ENCODE data around the gene TMPRSS13. TPM values are rescaled to one million over a fixed set of nuclear protein-coding genes. Genes with fewer than 3 reads are reported as not detected.

TMPRSS13 gene
- total RNA-seq, 1 donor from 2014 or later, result 1.5 TPM

DNA sequence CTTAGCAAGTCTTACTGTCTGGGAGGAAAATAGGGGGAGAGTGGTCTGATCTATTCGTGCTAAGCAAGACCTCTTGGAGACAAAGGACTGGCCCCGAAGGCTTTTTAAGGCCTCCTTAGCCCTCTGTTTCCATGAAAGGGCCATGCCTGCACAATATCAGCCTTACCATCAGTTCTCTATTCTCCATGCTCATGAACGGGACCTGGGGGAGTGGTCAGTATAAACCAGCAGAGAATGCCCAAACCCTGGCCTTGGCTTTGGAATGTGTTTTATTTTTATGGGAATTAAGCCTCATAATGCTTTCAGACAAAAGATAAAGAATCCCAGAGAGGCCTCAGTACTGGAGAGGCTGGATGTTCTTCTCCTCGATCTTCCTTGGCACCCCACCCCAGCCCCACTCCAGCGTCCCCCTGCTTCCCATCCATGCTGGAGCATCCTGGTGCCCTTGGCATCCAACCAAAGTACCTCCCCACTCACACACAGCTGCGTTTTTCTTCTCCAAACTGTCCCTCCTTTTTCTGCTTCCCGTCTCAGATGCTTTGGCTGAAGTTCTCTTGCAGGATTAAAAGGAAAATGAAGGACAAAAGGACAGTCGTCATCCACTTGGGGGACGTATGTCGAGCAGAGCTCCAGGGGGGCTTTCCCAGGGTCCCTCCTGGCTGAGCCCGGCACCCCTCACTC, 71.3 kb downstream of the TMPRSS13 start:
- H3K36me3 Mint-ChIP-seq (ENCODE audit: low read depth), result no peaks in the 10 kb centered on the region
- no peak overlapping the region for H3K4me3 Mint-ChIP-seq
- intact Hi-C loops (cut with micrococcal nuclease), result no loop called here
- H3K27me3 Mint-ChIP-seq, result peaks cover 9% of the 10 kb centered on the region
- no peaks in the 10 kb centered on the region for H3K9me3 Mint-ChIP-seq
- DNase-seq, result no peak
- peaks cover 4% of the 10 kb centered on the region for H3K4me1 Mint-ChIP-seq
- H3K27ac Mint-ChIP-seq, result no peak overlapping the region

DNA sequence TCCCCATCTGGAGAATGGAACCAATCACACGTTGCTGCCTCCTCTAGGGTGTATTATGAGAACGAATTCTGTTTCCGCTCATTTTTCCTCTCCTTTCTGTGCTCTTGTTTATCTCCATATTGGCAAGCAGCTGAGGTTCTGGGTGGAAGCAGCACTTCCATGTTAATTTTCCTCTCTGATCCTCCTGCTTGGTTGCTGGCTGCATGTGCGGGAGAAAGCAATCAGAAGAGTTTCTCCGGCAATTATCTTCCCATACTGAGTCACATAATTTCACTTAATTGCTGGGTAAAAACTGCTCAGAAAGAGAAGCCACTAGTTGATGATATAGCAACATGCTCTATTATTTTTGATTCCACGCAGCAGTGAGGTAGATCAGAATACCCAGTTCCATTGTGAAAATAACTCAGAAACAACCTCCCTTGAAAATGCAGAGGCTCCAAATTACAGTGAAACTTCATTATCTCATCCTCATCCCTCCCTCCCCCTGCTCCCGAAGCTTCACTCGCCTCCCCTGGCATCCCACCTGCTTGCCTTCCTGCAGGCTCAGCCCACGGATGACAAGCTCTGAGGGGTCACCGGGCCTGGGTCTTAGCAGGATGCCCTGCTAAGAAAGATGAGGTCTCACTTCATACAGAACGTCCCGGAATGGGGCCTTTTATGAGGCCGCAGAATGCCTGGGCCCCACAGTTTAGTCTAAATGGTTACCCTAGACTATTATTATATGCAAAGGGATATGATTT, 73.1 kb downstream of the TMPRSS13 start:
- H3K9me3 Mint-ChIP-seq, result peaks cover 5% of the 10 kb centered on the region
- H3K4me3 Mint-ChIP-seq, result no peak overlapping the region
- peaks cover 6% of the 10 kb centered on the region for H3K4me1 Mint-ChIP-seq
- DNase-seq, result no peak
- intact Hi-C loops (cut with micrococcal nuclease), result no loop called here
- H3K27ac Mint-ChIP-seq, result no peak overlapping the region
- H3K27me3 Mint-ChIP-seq, result peaks cover 19% of the 10 kb centered on the region
- no peaks in the 10 kb centered on the region for H3K36me3 Mint-ChIP-seq (ENCODE audit: low read depth)

DNA sequence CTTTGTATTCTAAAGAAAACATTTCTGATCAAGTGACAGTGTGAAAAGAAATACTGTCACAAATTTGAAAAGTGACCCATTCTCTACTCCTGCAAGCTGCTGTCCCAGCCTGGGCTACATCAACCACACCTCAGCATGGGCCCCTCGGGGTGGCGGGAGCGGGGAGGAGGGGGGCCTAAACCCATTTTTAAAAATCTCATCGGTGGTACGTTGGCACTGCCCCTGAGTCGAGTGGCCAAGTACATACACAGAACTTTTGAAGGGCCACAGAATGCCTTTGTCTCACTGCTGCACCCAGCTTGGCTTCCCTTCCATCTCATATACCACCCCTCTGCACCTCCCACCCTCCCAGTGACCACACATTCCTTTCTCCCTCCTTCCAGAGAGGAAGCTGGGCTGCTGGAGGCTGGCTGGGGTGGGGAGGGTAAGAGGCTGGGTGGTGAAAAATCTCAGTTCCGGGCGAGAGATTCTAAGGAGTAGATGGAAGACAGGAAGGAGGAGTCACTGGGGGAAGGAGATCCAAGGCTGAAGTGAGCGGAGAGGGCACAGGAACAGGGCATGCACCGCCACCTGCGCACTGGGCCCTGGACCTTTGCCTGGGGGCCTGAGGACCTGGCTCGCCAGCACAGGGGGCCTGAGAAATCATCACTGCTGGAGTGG, 73.9 kb downstream of the TMPRSS13 start:
- Mint-ChIP-seq H3K27me3 (peaks cover 20% of the 10 kb centered on the region), H3K9me3 (peaks cover 5% of the 10 kb centered on the region), H3K4me3 (no peak overlapping the region), H3K36me3 (ENCODE audit: low read depth) (no peaks in the 10 kb centered on the region), H3K4me1 (peaks cover 6% of the 10 kb centered on the region), H3K27ac (no peak overlapping the region)
- DNase-seq, result no peak
- intact Hi-C loops (cut with micrococcal nuclease), result no loop called here

DNA sequence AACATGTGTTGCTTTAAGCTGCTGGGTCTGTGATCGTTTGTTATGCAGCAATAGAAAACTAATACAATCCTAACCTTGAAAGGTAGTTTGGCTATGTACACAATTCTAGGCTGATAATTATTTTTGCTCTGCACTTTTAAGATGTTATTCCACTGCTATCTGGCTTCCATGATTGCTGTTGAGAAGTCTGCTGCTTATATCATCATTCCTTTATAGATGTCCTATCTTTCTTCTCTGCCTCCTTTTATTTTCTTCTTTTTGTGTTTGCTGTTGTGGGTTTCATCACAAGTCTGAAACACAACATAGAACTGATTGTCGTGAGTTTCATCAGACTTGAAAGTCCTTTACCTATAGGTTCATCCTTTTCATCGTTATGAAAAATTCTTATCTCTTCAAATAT, 76.9 kb downstream of the TMPRSS13 start:
- Mint-ChIP-seq H3K36me3 (ENCODE audit: low read depth) (no peaks in the 10 kb centered on the region), H3K27me3 (peaks cover 26% of the 10 kb centered on the region), H3K4me3 (no peak overlapping the region), H3K27ac (no peak overlapping the region), H3K9me3 (peaks cover 5% of the 10 kb centered on the region), H3K4me1 (peaks cover 8% of the 10 kb centered on the region)
- DNase-seq, result no peak
- intact Hi-C loops (cut with micrococcal nuclease), result loop anchor here (5.0 kb wide), 1 partner anchor 45 kb away; no protein-coding TSS in a partner anchor

DNA sequence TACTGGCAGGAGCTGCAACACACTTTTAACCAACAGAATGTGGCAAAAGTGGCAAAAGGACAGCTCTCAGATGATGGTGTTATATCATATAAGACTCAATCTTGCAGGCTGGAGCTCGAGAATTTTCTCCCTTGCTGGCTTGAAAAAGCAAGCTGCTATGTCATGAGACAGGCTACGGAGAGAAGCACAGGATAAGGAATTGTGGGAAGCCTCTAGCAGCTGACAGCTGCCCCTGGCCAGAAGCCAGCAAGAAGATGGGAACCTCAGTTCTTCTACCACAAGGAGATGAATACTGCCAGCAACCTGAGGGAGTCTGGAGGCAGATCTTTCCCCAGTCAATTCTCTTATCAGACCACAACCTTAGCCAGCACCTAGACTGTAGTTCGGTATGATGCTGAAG, 77.3 kb downstream of the TMPRSS13 start:
- intact Hi-C loops (cut with micrococcal nuclease), result loop anchor here (5.0 kb wide), 1 partner anchor 45 kb away; no protein-coding TSS in a partner anchor
- Mint-ChIP-seq H3K27ac (no peak overlapping the region), H3K4me3 (no peak overlapping the region), H3K9me3 (peaks cover 5% of the 10 kb centered on the region), H3K27me3 (peaks cover 27% of the 10 kb centered on the region), H3K36me3 (ENCODE audit: low read depth) (no peaks in the 10 kb centered on the region), H3K4me1 (peaks cover 8% of the 10 kb centered on the region)
- no peak for DNase-seq

DNA sequence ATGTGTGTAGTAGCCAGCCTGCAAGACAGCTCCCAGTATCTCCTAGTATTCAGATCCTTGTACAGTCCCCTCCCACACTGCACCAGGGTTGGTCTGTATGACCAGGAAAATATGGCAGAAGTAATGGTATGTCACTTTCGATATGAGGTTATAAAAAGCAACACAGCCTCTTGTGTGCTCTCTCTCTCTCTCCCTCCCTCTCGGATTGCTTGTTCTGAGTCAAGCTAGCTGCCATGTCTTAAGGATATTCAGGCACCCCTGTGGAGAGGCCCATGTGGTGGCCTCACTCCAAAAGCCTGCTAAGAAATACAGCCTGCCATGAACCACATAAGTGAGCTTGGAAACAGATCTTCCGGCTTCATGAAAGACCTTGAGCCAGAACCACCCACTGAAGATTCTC, 78.1 kb downstream of the TMPRSS13 start:
- intact Hi-C loops (cut with micrococcal nuclease), result loop anchor here (5.0 kb wide), 1 partner anchor 46 kb away; no protein-coding TSS in a partner anchor
- DNase-seq, result no peak
- H3K4me1 Mint-ChIP-seq, result peaks cover 8% of the 10 kb centered on the region

More for the DNA sequence above, 78.1 kb downstream of the TMPRSS13 start:
- Mint-ChIP-seq H3K9me3 (peaks cover 5% of the 10 kb centered on the region), H3K4me3 (no peak overlapping the region), H3K27me3 (peaks cover 30% of the 10 kb centered on the region), H3K36me3 (ENCODE audit: low read depth) (no peaks in the 10 kb centered on the region), H3K27ac (no peak overlapping the region)

Other genes with a start within 250 kb of the TMPRSS13 start
- gene DSCAML1, start 132.2 kb downstream of the TMPRSS13 start, total RNA-seq, result 0.02 TPM in 1 of 2 replicates, not detected in the other
- gene FXYD2, start 104.7 kb downstream of the TMPRSS13 start, total RNA-seq, result 1.1 and 1.9 TPM in 2 replicates
- gene FXYD6, start 52.7 kb downstream of the TMPRSS13 start, total RNA-seq, result not detected in 2 replicates
- 86.6 and 89.9 TPM in 2 replicates for gene IL10RA, start 57.0 kb upstream of the TMPRSS13 start, total RNA-seq
- not detected in 2 replicates for gene TMPRSS4, start 147.7 kb upstream of the TMPRSS13 start, total RNA-seq
- 0.14 and 0.28 TPM in 2 replicates for gene SMIM35, start 157.6 kb upstream of the TMPRSS13 start, total RNA-seq
- 0.07 and 0.36 TPM in 2 replicates for gene SCN4B, start 223.4 kb upstream of the TMPRSS13 start, total RNA-seq
- gene SCN2B, start 247.2 kb upstream of the TMPRSS13 start, total RNA-seq, result 0.02 and 0.05 TPM in 2 replicates